ENCODE data around the gene PEX1. TPM values are rescaled to one million over a fixed set of nuclear protein-coding genes. Genes with fewer than 3 reads are reported as not detected.
A peak's percentile ranks its signal among the peaks of the same experiment; 100 is the strongest.
"Not testable (repeated sequence)": the region's sequence is repeated elsewhere in the genome, so short reads cannot be mapped to it uniquely, and the experiment has no call there.

PEX1 gene
- total and polyA plus RNA-seq, 9 donors: 13.0 to 25.6 (median 18.0) TPM

DNA sequence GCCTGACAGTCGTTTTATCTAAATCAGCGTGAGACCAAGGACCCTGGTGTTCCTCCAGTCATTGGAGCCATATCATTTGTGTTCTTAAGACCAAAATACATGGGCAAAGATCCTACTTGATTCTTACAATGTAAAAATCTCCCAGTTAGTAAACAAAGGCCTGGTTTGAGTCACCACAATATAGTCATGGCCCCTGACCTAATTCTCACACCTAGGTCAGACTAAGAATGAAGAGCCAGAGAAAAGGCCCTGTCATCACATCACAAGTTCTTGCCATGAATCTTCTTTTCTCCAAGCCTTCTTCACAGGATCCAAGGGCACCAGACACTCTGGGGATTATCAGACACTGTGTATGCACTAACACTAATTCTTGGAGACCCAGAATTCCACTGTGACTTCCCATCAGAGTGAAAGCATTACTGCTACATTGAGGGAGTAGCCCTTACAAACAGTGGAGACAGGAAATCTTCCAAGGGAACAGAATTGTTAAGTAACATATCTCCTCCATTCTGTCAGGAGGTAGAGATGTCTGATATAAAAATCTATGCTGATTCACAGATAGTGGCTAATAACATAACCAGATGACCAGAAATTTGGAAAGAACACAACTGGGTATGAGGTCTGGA, 42.9 kb downstream of the PEX1 start:
- no peak overlapping the region for H3K4me3 ChIP-seq (ENCODE audit: low read length)
- no peaks in the 10 kb centered on the region for H3K4me1 ChIP-seq (ENCODE audit: control insufficient read depth, insufficient read depth, low read length)
- H3K27me3 ChIP-seq (ENCODE audit: control insufficient read depth, insufficient read depth, low read length): no peaks in the 10 kb centered on the region
- no peak overlapping the region for H3K27ac ChIP-seq (ENCODE audit: low read length)
- H3K9me3 ChIP-seq (replicated peaks; ENCODE audit: control insufficient read depth, low read depth, low read length): no peaks in the 10 kb centered on the region
- WGBS (ENCODE audit: insufficient coverage): 60% methylated on average over 1 of the region's 2 CpGs
- DNase-seq: no peak
- peaks cover 19% of the 10 kb centered on the region for H3K36me3 ChIP-seq (ENCODE audit: control insufficient read depth, insufficient read depth, low read length)

DNA sequence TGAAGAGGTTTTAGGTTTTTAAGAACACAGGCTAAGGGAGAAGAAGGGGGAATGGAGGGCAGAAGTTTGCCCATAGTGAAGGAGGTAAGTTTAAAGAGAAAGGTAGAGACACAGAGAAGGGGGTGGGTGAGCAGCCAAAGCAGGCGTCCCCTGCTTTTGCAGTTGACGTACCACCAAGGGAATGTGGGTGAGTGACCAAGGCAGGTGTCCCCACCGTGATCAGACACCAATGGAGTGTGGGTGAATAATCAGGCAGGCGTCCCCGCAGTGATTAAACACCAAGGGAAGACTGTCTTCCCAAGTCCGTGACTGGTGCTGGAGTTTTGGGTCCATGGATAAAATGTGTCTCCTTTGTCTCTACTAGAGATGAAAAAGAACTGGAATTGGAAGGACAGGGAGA, 44.1 kb downstream of the PEX1 start:
- H3K4me1 ChIP-seq (ENCODE audit: control insufficient read depth, insufficient read depth, low read length); H3K27me3 ChIP-seq (ENCODE audit: control insufficient read depth, insufficient read depth, low read length); H3K9me3 ChIP-seq (replicated peaks; ENCODE audit: control insufficient read depth, low read depth, low read length); H3K27ac ChIP-seq (ENCODE audit: low read length); H3K4me3 ChIP-seq (ENCODE audit: low read length): not testable (repeated sequence)
- peak; percentile 8 for DNase-seq
- WGBS (ENCODE audit: insufficient coverage): 91% methylated on average over 6 of the region's 6 CpGs
- H3K36me3 ChIP-seq (ENCODE audit: control insufficient read depth, insufficient read depth, low read length): peaks cover 19% of the 10 kb centered on the region

DNA sequence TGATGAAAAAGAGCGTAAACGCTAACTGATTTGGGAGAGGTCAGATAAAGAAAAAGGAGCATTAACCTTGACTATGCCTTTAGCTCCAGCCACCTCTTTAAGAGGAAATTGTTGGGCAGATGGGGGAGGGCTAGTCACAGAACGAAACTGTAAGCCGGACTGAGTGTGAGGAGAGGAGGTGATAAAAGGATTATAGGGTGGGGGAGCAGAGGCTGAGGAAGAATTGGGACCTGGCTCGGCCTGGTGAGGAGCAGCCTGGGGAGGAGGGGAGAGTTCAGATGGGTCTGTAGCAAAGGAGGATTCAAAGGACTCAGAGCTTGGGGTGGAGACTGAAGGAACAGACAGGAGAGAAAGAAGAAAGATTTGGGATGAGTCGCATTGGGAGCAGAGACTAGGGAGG, 44.7 kb downstream of the PEX1 start:
- H3K4me3 ChIP-seq (ENCODE audit: low read length); DNase-seq; H3K9me3 ChIP-seq (replicated peaks; ENCODE audit: control insufficient read depth, low read depth, low read length); H3K27ac ChIP-seq (ENCODE audit: low read length); H3K27me3 ChIP-seq (ENCODE audit: control insufficient read depth, insufficient read depth, low read length); H3K4me1 ChIP-seq (ENCODE audit: control insufficient read depth, insufficient read depth, low read length): not testable (repeated sequence)
- WGBS (ENCODE audit: insufficient coverage): 37% methylated on average over 5 of the region's 6 CpGs
- H3K36me3 ChIP-seq (ENCODE audit: control insufficient read depth, insufficient read depth, low read length): peaks cover 16% of the 10 kb centered on the region

GRCh38 chr7:92479146-92479545, 49.2 kb downstream of the PEX1 start:
- H3K4me3 ChIP-seq (ENCODE audit: low read length); H3K4me1 ChIP-seq (ENCODE audit: control insufficient read depth, insufficient read depth, low read length); DNase-seq; H3K36me3 ChIP-seq (ENCODE audit: control insufficient read depth, insufficient read depth, low read length); H3K27ac ChIP-seq (ENCODE audit: low read length); H3K27me3 ChIP-seq (ENCODE audit: control insufficient read depth, insufficient read depth, low read length); H3K9me3 ChIP-seq (replicated peaks; ENCODE audit: control insufficient read depth, low read depth, low read length): not testable (repeated sequence)
- 89% methylated on average over 3 of the region's 4 CpGs for WGBS (ENCODE audit: insufficient coverage)

GRCh38 chr7:92478711-92479110, 49.6 kb downstream of the PEX1 start:
- Histone ChIP-seq H3K4me3 (ENCODE audit: low read length) (no peak overlapping the region), H3K27me3 (ENCODE audit: control insufficient read depth, insufficient read depth, low read length) (no peaks in the 10 kb centered on the region), H3K36me3 (ENCODE audit: control insufficient read depth, insufficient read depth, low read length) (peaks cover 2% of the 10 kb centered on the region)

DNA sequence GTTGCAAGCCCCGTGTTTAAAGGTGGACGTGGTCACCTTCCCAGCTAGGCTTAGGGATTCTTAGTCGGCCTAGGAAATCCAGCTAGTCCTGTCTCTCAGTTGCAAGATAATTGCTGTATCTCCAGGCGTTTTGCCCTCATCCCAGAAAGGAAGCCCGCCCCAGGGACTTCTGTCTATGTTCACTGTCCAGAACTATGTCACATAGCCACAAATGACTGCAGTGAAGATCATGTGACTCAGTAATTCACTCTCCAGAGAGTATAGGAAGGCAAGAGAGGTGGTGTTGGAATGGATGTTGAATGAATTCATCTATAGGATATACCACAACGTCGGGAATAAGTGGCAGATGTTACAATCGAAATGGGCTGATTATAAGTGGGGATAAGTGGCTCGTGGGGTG, 50.2 kb downstream of the PEX1 start:
- Histone ChIP-seq H3K27ac (ENCODE audit: low read length) (no peak overlapping the region), H3K9me3 (replicated peaks; ENCODE audit: control insufficient read depth, low read depth, low read length) (no peaks in the 10 kb centered on the region), H3K36me3 (ENCODE audit: control insufficient read depth, insufficient read depth, low read length) (peaks cover 2% of the 10 kb centered on the region), H3K4me3 (ENCODE audit: low read length) (no peak overlapping the region), H3K4me1 (ENCODE audit: control insufficient read depth, insufficient read depth, low read length) (no peaks in the 10 kb centered on the region), H3K27me3 (ENCODE audit: control insufficient read depth, insufficient read depth, low read length) (no peaks in the 10 kb centered on the region)
- 82% methylated on average over 8 of the region's 9 CpGs for WGBS (ENCODE audit: insufficient coverage)
- DNase-seq: no peak

More at GRCh38 chr7:92478711-92479110, 49.6 kb downstream of the PEX1 start:
- no peak for DNase-seq
- Histone ChIP-seq H3K4me1 (ENCODE audit: control insufficient read depth, insufficient read depth, low read length) (no peaks in the 10 kb centered on the region), H3K27ac (ENCODE audit: low read length) (no peak overlapping the region), H3K9me3 (replicated peaks; ENCODE audit: control insufficient read depth, low read depth, low read length) (no peaks in the 10 kb centered on the region)
- WGBS (ENCODE audit: insufficient coverage): 100% methylated on average over 3 of the region's 4 CpGs

DNA sequence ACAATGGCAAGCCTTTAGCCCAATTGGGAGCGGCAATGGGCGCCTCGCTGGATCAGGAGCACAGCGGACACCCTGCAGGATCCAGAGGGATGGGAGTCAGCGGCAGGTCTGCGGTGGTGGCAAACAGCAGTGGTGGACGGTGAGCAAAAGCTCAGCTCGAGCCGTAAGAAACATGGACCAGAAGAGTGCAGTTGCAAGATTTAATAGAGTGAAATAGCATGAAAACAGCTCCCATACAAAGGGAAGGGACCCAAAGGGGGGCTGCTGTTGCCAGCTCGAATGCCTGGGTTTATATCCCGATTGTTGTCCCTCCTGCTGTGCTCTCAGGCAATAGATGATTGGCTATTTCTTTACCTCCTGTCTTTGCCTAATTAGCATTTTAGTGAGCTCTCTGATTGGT, 50.6 kb downstream of the PEX1 start, which contains the start of gene ERVW-1:
Gene ERVW-1 (minus strand): TSS at position 266 of the 400 bp plus-strand sequence. CDS start 7,565 bp downstream, outside the sequence.
- 95% methylated on average over 3 of the region's 11 CpGs for WGBS (ENCODE audit: insufficient coverage)
- H3K27ac ChIP-seq (ENCODE audit: low read length); H3K27me3 ChIP-seq (ENCODE audit: control insufficient read depth, insufficient read depth, low read length); H3K9me3 ChIP-seq (replicated peaks; ENCODE audit: control insufficient read depth, low read depth, low read length); H3K4me1 ChIP-seq (ENCODE audit: control insufficient read depth, insufficient read depth, low read length); H3K36me3 ChIP-seq (ENCODE audit: control insufficient read depth, insufficient read depth, low read length); H3K4me3 ChIP-seq (ENCODE audit: low read length); DNase-seq: not testable (repeated sequence)

GRCh38 chr7:92475851-92476590, 52.3 kb downstream of the PEX1 start:
- DNase-seq; H3K4me1 ChIP-seq (ENCODE audit: control insufficient read depth, insufficient read depth, low read length); H3K4me3 ChIP-seq (ENCODE audit: low read length); H3K27ac ChIP-seq (ENCODE audit: low read length); H3K36me3 ChIP-seq (ENCODE audit: control insufficient read depth, insufficient read depth, low read length); H3K27me3 ChIP-seq (ENCODE audit: control insufficient read depth, insufficient read depth, low read length); H3K9me3 ChIP-seq (replicated peaks; ENCODE audit: control insufficient read depth, low read depth, low read length): not testable (repeated sequence)
- 100% methylated on average over 1 of the region's 11 CpGs for WGBS (ENCODE audit: insufficient coverage)

DNA sequence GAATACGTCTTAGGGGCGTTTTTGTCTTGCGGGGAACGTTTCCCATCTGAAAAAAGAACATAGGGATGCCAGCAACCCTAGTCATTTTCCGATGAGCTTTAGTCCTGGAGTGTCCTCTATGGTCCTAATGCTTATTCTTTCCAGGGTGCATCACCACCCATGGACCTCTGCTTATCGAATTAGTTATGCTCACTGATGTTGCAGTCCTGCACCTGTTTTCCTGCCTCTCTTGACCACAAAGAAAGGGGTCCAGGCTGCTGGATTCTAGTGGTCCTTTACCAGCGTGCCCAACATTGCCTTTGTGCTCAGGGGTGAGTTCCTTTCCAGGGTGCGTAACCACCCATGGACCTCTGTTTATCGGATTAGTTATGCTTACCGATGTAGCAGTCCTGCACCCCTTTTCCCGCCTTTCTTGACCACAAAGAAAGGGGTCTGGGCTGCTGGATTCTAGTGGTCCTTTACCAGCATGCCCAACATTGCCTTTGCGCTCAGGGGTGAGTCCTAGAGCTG, 53.0 kb downstream of the PEX1 start:
- not testable (repeated sequence) for H3K36me3 ChIP-seq (ENCODE audit: control insufficient read depth, insufficient read depth, low read length); H3K4me3 ChIP-seq (ENCODE audit: low read length); H3K27me3 ChIP-seq (ENCODE audit: control insufficient read depth, insufficient read depth, low read length); H3K4me1 ChIP-seq (ENCODE audit: control insufficient read depth, insufficient read depth, low read length); H3K27ac ChIP-seq (ENCODE audit: low read length); DNase-seq; H3K9me3 ChIP-seq (replicated peaks; ENCODE audit: control insufficient read depth, low read depth, low read length)
- 85% methylated on average over 9 of the region's 12 CpGs for WGBS (ENCODE audit: insufficient coverage)

GRCh38 chr7:92473989-92474388, 54.3 kb downstream of the PEX1 start:
- H3K36me3 ChIP-seq (ENCODE audit: control insufficient read depth, insufficient read depth, low read length); H3K27me3 ChIP-seq (ENCODE audit: control insufficient read depth, insufficient read depth, low read length); H3K4me1 ChIP-seq (ENCODE audit: control insufficient read depth, insufficient read depth, low read length); H3K4me3 ChIP-seq (ENCODE audit: low read length); H3K27ac ChIP-seq (ENCODE audit: low read length); DNase-seq; H3K9me3 ChIP-seq (replicated peaks; ENCODE audit: control insufficient read depth, low read depth, low read length): not testable (repeated sequence)
- 95% methylated on average over 8 of the region's 10 CpGs for whole genome bisulfite sequencing (ENCODE audit: insufficient coverage)
